Fibroblast of mammary gland (primary cell): Measurements from ENCODE around the gene NMNAT2.
"Not testable (repeated sequence)": the region's sequence is repeated elsewhere in the genome, so short reads cannot be mapped to it uniquely, and the experiment has no call there.

Experiments
- DNase-seq: peaks from one replicate; pipeline ENCODE4 v3.0.0-alpha.2; 2010; ENCODE audit warnings: low read depth
- H3K4me3 ChIP-seq: 2 replicates; pipeline ENCODE4 v1.5.1; 2011; ENCODE audit warnings: low read depth, mild to moderate bottlenecking, low read length, moderate library complexity; ENCODE audit not compliant: control insufficient read depth
- CTCF ChIP-seq: conservative IDR thresholded peaks from 2 replicates; pipeline ENCODE4 v1.5.1; 2011; ENCODE audit warnings: low read depth, low read length, inconsistent platforms; ENCODE audit not compliant: control insufficient read depth, insufficient read depth

The NMNAT2 gene

DNA sequence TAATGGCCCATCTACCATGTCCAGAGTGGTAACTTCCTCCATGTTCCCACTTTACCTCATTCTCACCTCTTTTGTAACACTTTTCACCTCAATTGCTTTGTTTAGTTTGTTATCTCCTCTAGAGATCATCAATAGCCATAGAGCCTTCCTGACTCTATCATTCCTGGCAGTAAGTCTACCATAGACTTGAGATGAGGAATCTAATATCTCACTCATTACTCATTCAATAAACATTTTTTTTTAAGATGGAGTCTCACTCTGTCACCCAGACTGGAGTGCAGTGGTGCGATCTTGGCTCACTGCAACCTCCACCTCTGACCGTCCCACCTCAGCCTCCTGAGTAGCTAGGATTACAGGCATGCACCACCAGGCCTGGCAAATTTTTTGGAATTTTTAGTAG, 7.1 kb downstream of the NMNAT2 start:
- no peak for DNase-seq
- H3K4me3 ChIP-seq, result no peak overlapping the region
- TF ChIP-seq CTCF, result no peak

DNA sequence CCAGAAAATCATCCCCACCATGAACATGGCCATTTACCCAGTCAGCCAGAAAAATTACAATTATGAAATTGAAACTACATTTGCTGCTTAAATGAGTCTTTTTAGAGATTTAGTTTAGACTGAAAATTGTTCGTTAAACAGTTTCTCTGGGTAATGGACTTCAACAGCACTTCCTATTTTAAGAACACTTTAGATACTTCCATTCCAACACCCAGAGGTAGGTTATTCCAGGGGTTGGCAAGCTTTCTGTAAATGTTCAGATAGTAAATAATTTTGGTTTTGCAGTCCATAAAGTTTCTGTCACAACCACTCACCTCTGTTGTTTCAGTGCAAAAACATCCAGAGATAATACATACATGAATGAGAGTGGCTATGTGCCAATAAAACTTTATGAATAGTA, 10.2 kb downstream of the NMNAT2 start:
- H3K4me3 ChIP-seq, result no peak overlapping the region
- no peak for TF ChIP-seq CTCF
- no peak for DNase-seq

DNA sequence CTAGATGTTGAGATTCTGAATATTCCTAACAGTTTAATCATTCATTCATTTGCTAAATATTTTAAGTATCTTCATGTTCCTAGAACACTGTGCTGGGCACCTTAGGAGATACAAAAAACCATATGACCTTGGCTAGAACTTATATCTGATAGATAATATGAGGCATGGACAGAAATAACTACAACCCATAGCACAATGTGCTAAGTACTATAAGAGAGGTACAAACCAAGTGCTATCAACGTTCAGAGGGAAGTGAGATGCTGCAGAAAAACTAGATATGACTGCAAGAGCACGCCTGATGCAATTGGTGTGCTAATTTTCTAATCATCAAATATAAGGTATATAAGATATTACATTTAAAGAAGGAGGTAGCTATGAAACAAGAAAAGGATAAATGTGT, 10.7 kb downstream of the NMNAT2 start:
- H3K4me3 ChIP-seq, result no peak overlapping the region
- no peak for TF ChIP-seq CTCF
- no peak for DNase-seq

GRCh38 chr1:183404476-183404875, 13.7 kb downstream of the NMNAT2 start:
- H3K4me3 ChIP-seq, result no peak overlapping the region
- no peak for TF ChIP-seq CTCF
- no peak for DNase-seq

DNA sequence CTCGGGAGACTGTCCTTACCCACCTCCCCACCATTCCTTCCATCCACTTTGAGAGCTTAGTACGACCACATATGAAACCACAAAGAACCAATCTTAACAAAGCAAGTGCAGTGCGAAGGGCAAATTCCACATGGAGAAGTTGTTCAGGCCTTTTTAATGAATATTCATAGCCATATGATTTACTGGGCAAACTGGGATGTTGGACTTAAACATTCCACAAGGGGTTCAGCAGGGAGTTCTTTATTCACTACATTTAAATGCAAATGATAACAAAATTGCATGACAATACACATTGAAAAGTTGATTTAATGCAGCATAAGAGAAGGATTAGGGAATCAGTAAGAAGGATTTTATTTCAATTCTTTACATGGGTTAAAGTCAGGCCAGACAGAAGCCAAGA, 14.7 kb downstream of the NMNAT2 start:
- H3K4me3 ChIP-seq, result no peak overlapping the region
- TF ChIP-seq CTCF, result no peak
- DNase-seq, result no peak

DNA sequence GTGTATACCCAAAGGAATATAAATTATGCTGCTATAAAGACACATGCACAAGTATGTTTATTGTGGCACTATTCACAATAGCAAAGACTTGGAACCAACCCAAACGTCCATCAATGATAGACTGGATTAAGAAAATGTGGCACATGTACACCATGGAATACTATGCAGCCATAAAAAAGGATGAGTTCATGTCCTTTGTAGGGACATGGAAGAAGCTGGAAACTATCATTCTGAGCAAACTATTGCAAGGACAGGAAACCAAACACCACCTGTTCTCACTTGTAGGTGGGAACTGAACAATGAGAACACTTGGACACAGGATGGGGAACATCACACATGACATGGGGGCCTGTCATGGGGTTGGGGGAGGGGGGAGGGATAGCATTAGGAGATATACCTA, 16.6 kb downstream of the NMNAT2 start:
- H3K4me3 ChIP-seq, DNase-seq: not testable (repeated sequence)

- no peak for DNase-seq
- no peak for TF ChIP-seq CTCF
- no peak overlapping the region for H3K4me3 ChIP-seq
Measured at GRCh38 chr1:183394435-183394834, 23.7 kb downstream of the NMNAT2 start.
